Measurements from ENCODE around the gene MMP25. TPM values are rescaled to one million over a fixed set of nuclear protein-coding genes. Genes with fewer than 3 reads are reported as not detected.

MMP25 gene
- total and polyA plus RNA-seq, 9 of the 15 experiments (the other 6 are each of a cell fraction or from before 2014, with no cell fraction given), result 0.03 to 0.04 TPM; not detected in 7

DNA sequence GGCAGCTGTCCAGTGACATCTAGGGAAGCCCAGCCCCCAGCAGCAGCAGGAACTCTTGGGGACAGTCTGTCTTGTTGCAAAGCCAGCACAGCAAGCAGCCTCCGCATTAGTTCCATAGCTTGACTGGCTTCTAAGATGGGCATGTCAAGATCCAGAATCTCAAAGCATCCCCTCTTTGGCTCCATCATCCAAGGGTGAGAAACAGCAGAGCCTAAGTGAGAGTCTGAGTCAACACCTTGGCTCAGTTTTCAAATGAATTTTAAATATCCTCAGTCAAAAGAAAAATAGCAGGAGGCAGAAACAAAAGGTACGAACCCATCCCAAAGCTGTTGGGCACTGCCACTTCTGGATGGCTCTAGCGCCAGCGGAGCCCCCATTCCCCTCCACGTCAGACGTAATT, 31.4 kb upstream of the MMP25 start:
- Histone ChIP-seq H3K4me2 (ENCODE audit: insufficient read depth, low read length) (no peak overlapping the region), H3K9me3 (replicated peaks; ENCODE audit: control insufficient read depth, insufficient read depth, low read depth, low read length) (no peaks in the 10 kb centered on the region), H3K4me3 (no peak overlapping the region), H2AFZ (ENCODE audit: low read depth, low read length) (no peak overlapping the region), H3K36me3 (ENCODE audit: control insufficient read depth, insufficient read depth, low read length) (no peaks in the 10 kb centered on the region), H3K9me1 (ENCODE audit: control insufficient read depth, insufficient read depth, low read length) (peaks cover 3% of the 10 kb centered on the region), H3K79me2 (ENCODE audit: control insufficient read depth, insufficient read depth, low read length) (no peaks in the 10 kb centered on the region), H3K27ac (ENCODE audit: extremely low read depth, low read depth, low read length) (no peak overlapping the region), H4K20me1 (replicated peaks; ENCODE audit: control insufficient read depth, insufficient read depth, low read length) (no peaks in the 10 kb centered on the region), H3K9ac (ENCODE audit: insufficient read depth in 1 of 2, low read depth in 2 of 2, low read length in 2 of 2) (peak overlapping the region in 1 of 2 experiments; percentile 4; a peak in 1 of 4 replicates), H3K4me1 (replicated peaks in 1 of 2; ENCODE audit: control insufficient read depth in 2 of 2, insufficient read depth in 2 of 2, low read length in 2 of 2) (peaks cover 24 to 83% of the 10 kb centered on the region in 2 experiments), H3K27me3 (ENCODE audit: control insufficient read depth in 2 of 2, insufficient read depth in 2 of 2, low read length in 2 of 2) (no peaks in the 10 kb centered on the region)
- intact Hi-C loops (cut with micrococcal nuclease) (no loop called here), in situ Hi-C loops (cut with MboI) (no loop called here)
- DNase-seq (ENCODE audit: extremely low read depth in 1 of 4, low spot score in 3 of 4) (no peak), FAIRE-seq (no peak), ATAC-seq (no peak)
- no TSS peak for BruUV-seq (replicated peaks)
- POLR2A ChIA-PET, result interaction anchor here (0.9 kb wide), 1 partner anchor 21 kb away, joined by 3 read pairs; no protein-coding TSS in a partner anchor
- CTCF ChIA-PET (ENCODE audit: low intra/inter-chr PET ratio), result no interaction called here
- WGBS (ENCODE audit: insufficient coverage, low coverage, missing lambda C conversion rate), result 82% methylated on average over 6 of the region's 6 CpGs
- TF ChIP-seq STAT6 (CRISPR knock-in tag; IDR thresholded peaks at IDR 0.05), result no peak
- no peak for TF ChIP-seq ZNF551 (CRISPR knock-in tag; IDR thresholded peaks at IDR 0.05)
- no peak for TF ChIP-seq ELK3 (CRISPR knock-in tag; IDR thresholded peaks at IDR 0.05)
- no peak for TF ChIP-seq HOXB6 (CRISPR knock-in tag; IDR thresholded peaks at IDR 0.05; ENCODE audit: borderline replicate concordance)
- no peak for TF ChIP-seq RFX7 (CRISPR knock-in tag; IDR thresholded peaks at IDR 0.05)
- no peak for TF ChIP-seq BDP1 (IDR thresholded peaks at IDR 0.05; ENCODE audit: insufficient read depth, insufficient read length)

Measured in K562 (cell line).